GM12878 (cell line): Measurements from ENCODE around the gene GIMAP7. TPM values are rescaled to one million over a fixed set of nuclear protein-coding genes. Genes with fewer than 3 reads are reported as not detected.

Source experiments
- ATAC-seq: fragments of 200-7000 bp; cut with Tn5 transposase; 3 replicates; pipeline ENCODE4 v1.9.1; 2020; ENCODE audit warnings: mild to moderate bottlenecking, moderate library complexity
- BruUV-seq: library from RNA; stranded (reverse); fragments of 400-500 nt; replicated peaks from 2 replicates; lab custom pipeline; 2021; lab: Mats Ljungman, UMichigan
- CTCF ChIA-PET: fragments of 300-600 bp; sonication (Branson Sonifier 250); formaldehyde crosslinking; extraction: SDS; loops from one replicate; lab custom pipeline; 2021; ENCODE audit warnings: inconsistent platforms; lab: Yijun Ruan, JAX
- POLR2A ChIA-PET: fragments of 350-600 bp; formaldehyde crosslinking; extraction: SDS; loops from one replicate; lab custom pipeline; 2021; ENCODE audit warnings: inconsistent platforms; lab: Charles Lee
- RAD21 ChIA-PET: fragments of 300-600 bp; sonication (Branson Sonifier 250); formaldehyde crosslinking; loops from one replicate; lab custom pipeline; 2023; ENCODE audit warnings: antibody characterized with exemption; ENCODE audit not compliant: unreplicated experiment; lab: Charles Lee
- SMC1A ChIA-PET: fragments of 300-600 bp; sonication (Branson Sonifier 250); formaldehyde crosslinking; loops from one replicate; lab custom pipeline; 2023; ENCODE audit not compliant: unreplicated experiment, uncharacterized antibody; lab: Charles Lee
- DNase-seq: peaks from one replicate; pipeline ENCODE4 v3.0.0-alpha.2; 2011; ENCODE audit warnings: low read depth, low spot score
- FAIRE-seq: peaks from 3 replicates; lab custom pipeline; 2011; peaks lifted over from hg19 to GRCh38; lab: Jason Lieb, UNC
- H2AFZ ChIP-seq: 2 replicates; pipeline ENCODE4 v1.6.0; 2011; ENCODE audit warnings: low read depth, low read length, control low read depth; ENCODE audit not compliant: control insufficient read depth
- H3K27ac ChIP-seq: 2 replicates; pipeline ENCODE4 v1.5.1; 2011; ENCODE audit warnings: control low read depth; ENCODE audit not compliant: control insufficient read depth, insufficient read depth
- H3K27me3 ChIP-seq, 2 experiments: replicated peaks in 1 of 2; 2 replicates each; pipeline versions ENCODE4 v1.6.0 to v1.6.1; 2011; ENCODE audit warnings: low read length in 1 of 2; ENCODE audit not compliant: control insufficient read depth in 2 of 2, insufficient read depth in 2 of 2
- H3K36me3 ChIP-seq, 2 experiments: 2 replicates each; pipeline ENCODE4 v1.5.1; 2011; ENCODE audit warnings: low read length in 1 of 2; ENCODE audit not compliant: control insufficient read depth in 2 of 2, insufficient read depth in 2 of 2
- H3K4me1 ChIP-seq: 2 replicates; pipeline ENCODE4 v1.6.1; 2011; ENCODE audit warnings: mild to moderate bottlenecking, low read length, moderate library complexity, mixed read lengths; ENCODE audit not compliant: control insufficient read depth, insufficient read depth
- H3K4me2 ChIP-seq: 2 replicates; pipeline ENCODE4 v1.6.0; 2011; ENCODE audit warnings: control low read depth; ENCODE audit not compliant: control insufficient read depth, insufficient read depth
- H3K4me3 ChIP-seq: fragments of 200-600 bp; sonication (generic); 2 replicates; pipeline ENCODE4 v1.5.1; 2016
- H3K79me2 ChIP-seq: 2 replicates; pipeline ENCODE4 v1.6.0; 2011; ENCODE audit warnings: low read length; ENCODE audit not compliant: control insufficient read depth, insufficient read depth
- H3K9ac ChIP-seq: 2 replicates; pipeline ENCODE4 v1.8.0; 2011; ENCODE audit warnings: low read length, control low read depth, mixed read lengths; ENCODE audit not compliant: control insufficient read depth, insufficient read depth
- H3K9me3 ChIP-seq: replicated peaks from 3 replicates; pipeline ENCODE4 v1.5.1; 2011; ENCODE audit warnings: mild to moderate bottlenecking, low read length; ENCODE audit not compliant: control insufficient read depth, insufficient read depth
- H4K20me1 ChIP-seq: 2 replicates; pipeline ENCODE4 v1.6.0; 2011; ENCODE audit not compliant: control insufficient read depth, insufficient read depth
- BACH1 ChIP-seq: fragments of 450-650 bp; IDR thresholded peaks from 2 replicates; pipeline ENCODE4 v1.6.1; 2017; ENCODE audit warnings: mild to moderate bottlenecking, borderline replicate concordance
- CEBPB ChIP-seq, 2 experiments: fragments of 150-350 bp in 1 of 2; IDR thresholded peaks; 2 replicates each; pipeline ENCODE4 v1.6.1; 2012 to 2014; ENCODE audit warnings: low read depth in 2 of 2, low read length in 2 of 2, borderline replicate concordance in 1 of 2, inconsistent platforms in 1 of 2
- CHD2 ChIP-seq: IDR thresholded peaks from 2 replicates; pipeline ENCODE4 v1.6.1; 2011; ENCODE audit warnings: low read depth, low read length, improper control_type of control experiment, borderline replicate concordance
- IKZF2 ChIP-seq, 2 experiments: fragments of 450-650 bp; IDR thresholded peaks; 2 replicates each; pipeline ENCODE4 v1.6.1; 2017; ENCODE audit warnings: mild to moderate bottlenecking in 2 of 2, moderate library complexity in 2 of 2
- MYB ChIP-seq: fragments of 150-350 bp; IDR thresholded peaks from 2 replicates; pipeline ENCODE4 v1.6.1; 2014; ENCODE audit warnings: mild to moderate bottlenecking, low read depth, low read length, borderline replicate concordance
- PML ChIP-seq: IDR thresholded peaks from 2 replicates; pipeline ENCODE4 v1.6.1; 2012; ENCODE audit warnings: low read length, inconsistent platforms
- POLR2A ChIP-seq: IDR thresholded peaks from 2 replicates; pipeline ENCODE4 v1.6.1; 2011; ENCODE audit warnings: low read depth, mild to moderate bottlenecking, low read length
- SREBF2 ChIP-seq: IDR thresholded peaks from 2 replicates; pipeline ENCODE4 v1.6.1; 2012; ENCODE audit warnings: mild to moderate bottlenecking, low read length
- SUPT20H ChIP-seq: IDR thresholded peaks from 2 replicates; pipeline ENCODE4 v1.6.1; 2011; ENCODE audit warnings: low read depth, mild to moderate bottlenecking, low read length, moderate library complexity, borderline replicate concordance; ENCODE audit not compliant: control insufficient read depth
- TCF7 ChIP-seq: IDR thresholded peaks from 2 replicates; pipeline ENCODE4 v1.6.1; 2014; ENCODE audit warnings: antibody characterized with exemption, borderline replicate concordance
- ZNF217 ChIP-seq: fragments of 450-650 bp; IDR thresholded peaks from 2 replicates; pipeline ENCODE4 v1.6.1; 2017; ENCODE audit warnings: antibody characterized with exemption, mild to moderate bottlenecking
- ZNF687 ChIP-seq: fragments of 450-650 bp; IDR thresholded peaks from 2 replicates; pipeline ENCODE4 v1.6.1; 2017; ENCODE audit warnings: mild to moderate bottlenecking, moderate library complexity
- ZSCAN29 ChIP-seq: fragments of 450-650 bp; IDR thresholded peaks from 2 replicates; pipeline ENCODE4 v1.6.1; 2017; ENCODE audit warnings: mild to moderate bottlenecking, moderate library complexity
- ZZZ3 ChIP-seq: IDR thresholded peaks from 2 replicates; pipeline ENCODE4 v1.6.1; 2011; ENCODE audit warnings: low read depth; ENCODE audit not compliant: control insufficient read depth, insufficient read length
- WGBS: methylation state at CpG from one replicate; pipeline ENCODE4 v1.1.6; 2016; ENCODE audit warnings: low lambda C conversion rate; ENCODE audit not compliant: insufficient replicate concordance, insufficient coverage; ENCODE audit errors: missing lambda C conversion rate; 5-methylcytosine and 5-hydroxymethylcytosine counted together
- in situ Hi-C: fragments of 300-500 bp; cut with MboI; formaldehyde crosslinking; loops from 9 replicates; pipeline ENCODE4 v1.14.3; 2018; ENCODE audit warnings: mixed read lengths
- intact Hi-C: fragments of 100-400 bp; cut with micrococcal nuclease; formaldehyde crosslinking; loops from one replicate; pipeline ENCODE4 v1.14.2; 2022; ENCODE audit not compliant: unreplicated experiment
- polyA plus RNA-seq, 11 experiments: library from polyadenylated mRNA; depleted of rRNA in 4 of 11; unstranded in 6 of 11; stranded (reverse) in 5 of 11; fragments of >200 nt; fragmentation: Nextera tagmentation in 4 of 11; fragmentation: Illumina TruSeq in 1 of 11; extraction: Ambion mirVana in 4 of 11; extraction: Trizol in 1 of 11; gene quantifications; 1 replicate in 1 of 11; 2 replicates in 10 of 11; pipeline versions ENCODE4 v1.2.1 to v1.2.3, GENCODE V29; 2011 to 2016; ENCODE audit warnings: inconsistent platforms in 2 of 11, missing spikeins in 2 of 11, low read depth in 1 of 11
- total RNA-seq, 4 experiments: library from RNA; depleted of rRNA in 3 of 4; stranded (reverse); fragments of >200 nt in 3 of 4; fragmentation: Illumina TruSeq in 1 of 4; extraction: Trizol in 1 of 4; gene quantifications; 2 replicates each; pipeline versions ENCODE4 v1.2.1 to v1.2.3, GENCODE V29; 2013 to 2021
- TF ChIP-seq, protein P1 (sequence below), 3 experiments: IDR thresholded peaks in 2 of 3; conservative IDR thresholded peaks in 1 of 3; 2 replicates each; pipeline ENCODE4 v1.5.1; 2011; ENCODE audit warnings: low read depth in 3 of 3, low read length in 3 of 3, mild to moderate bottlenecking in 3 of 3, control low read depth in 2 of 3, moderate library complexity in 2 of 3, inconsistent platforms in 1 of 3, mixed read lengths in 1 of 3; ENCODE audit not compliant: control insufficient read depth in 2 of 3, insufficient read depth in 1 of 3; ENCODE audit errors: extremely low read depth in 1 of 3
- TF ChIP-seq, protein P2 (sequence below): fragments of 450-650 bp; IDR thresholded peaks from 2 replicates; pipeline ENCODE4 v1.6.1; 2017; ENCODE audit warnings: mild to moderate bottlenecking
- TF ChIP-seq, protein P3 (sequence below): IDR thresholded peaks from 2 replicates; pipeline ENCODE4 v1.6.1; 2011; ENCODE audit warnings: mild to moderate bottlenecking, low read depth, low read length, moderate library complexity; ENCODE audit not compliant: insufficient replicate concordance

GIMAP7 gene
- total and polyA plus RNA-seq, 10 of the 15 experiments (the other 5 are each of a cell fraction or from before 2014, with no cell fraction given) = 2.7 to 16.6 (median 5.4) TPM

GRCh38 chr7:150513758-150514157 is 914 bp upstream of the GIMAP7 start:
- in situ Hi-C loops = no loop called here

More at GRCh38 chr7:150513758-150514157, 914 bp upstream of the GIMAP7 start:
- DNase-seq = no peak
- RAD21 ChIA-PET = no interaction called here
- POLR2A ChIA-PET = no interaction called here
- Histone ChIP-seq H3K9ac (no peak overlapping the region), H3K79me2 (peaks cover 21% of the 10 kb centered on the region)
- TF ChIP-seq POLR2A (no peak), PML (no peak), ZNF217 (no peak), MYB (no peak), CEBPB (IDR thresholded peaks at IDR 0.05; ENCODE audit: borderline replicate concordance in 1 of 2, low read depth in 2 of 2, low read length in 2 of 2) (no peak), ZZZ3 (no peak), ZNF687 (no peak), IKZF2 (IDR thresholded peaks at IDR 0.05) (no peak), BACH1 (no peak), CHD2 (no peak), TCF7 (no peak), SREBF2 (no peak), SUPT20H (no peak), ZSCAN29 (no peak)
- TF ChIP-seq, protein P1, sequence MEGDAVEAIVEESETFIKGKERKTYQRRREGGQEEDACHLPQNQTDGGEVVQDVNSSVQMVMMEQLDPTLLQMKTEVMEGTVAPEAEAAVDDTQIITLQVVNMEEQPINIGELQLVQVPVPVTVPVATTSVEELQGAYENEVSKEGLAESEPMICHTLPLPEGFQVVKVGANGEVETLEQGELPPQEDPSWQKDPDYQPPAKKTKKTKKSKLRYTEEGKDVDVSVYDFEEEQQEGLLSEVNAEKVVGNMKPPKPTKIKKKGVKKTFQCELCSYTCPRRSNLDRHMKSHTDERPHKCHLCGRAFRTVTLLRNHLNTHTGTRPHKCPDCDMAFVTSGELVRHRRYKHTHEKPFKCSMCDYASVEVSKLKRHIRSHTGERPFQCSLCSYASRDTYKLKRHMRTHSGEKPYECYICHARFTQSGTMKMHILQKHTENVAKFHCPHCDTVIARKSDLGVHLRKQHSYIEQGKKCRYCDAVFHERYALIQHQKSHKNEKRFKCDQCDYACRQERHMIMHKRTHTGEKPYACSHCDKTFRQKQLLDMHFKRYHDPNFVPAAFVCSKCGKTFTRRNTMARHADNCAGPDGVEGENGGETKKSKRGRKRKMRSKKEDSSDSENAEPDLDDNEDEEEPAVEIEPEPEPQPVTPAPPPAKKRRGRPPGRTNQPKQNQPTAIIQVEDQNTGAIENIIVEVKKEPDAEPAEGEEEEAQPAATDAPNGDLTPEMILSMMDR (IDR thresholded peaks at IDR 0.05 in 2 of 3, conservative IDR thresholded peaks at IDR 0.05 in 1 of 3; ENCODE audit: control insufficient read depth in 2 of 3, extremely low read depth in 1 of 3, insufficient read depth in 1 of 3, low read depth in 3 of 3, low read length in 3 of 3) = no peak
- TF ChIP-seq, protein P2, sequence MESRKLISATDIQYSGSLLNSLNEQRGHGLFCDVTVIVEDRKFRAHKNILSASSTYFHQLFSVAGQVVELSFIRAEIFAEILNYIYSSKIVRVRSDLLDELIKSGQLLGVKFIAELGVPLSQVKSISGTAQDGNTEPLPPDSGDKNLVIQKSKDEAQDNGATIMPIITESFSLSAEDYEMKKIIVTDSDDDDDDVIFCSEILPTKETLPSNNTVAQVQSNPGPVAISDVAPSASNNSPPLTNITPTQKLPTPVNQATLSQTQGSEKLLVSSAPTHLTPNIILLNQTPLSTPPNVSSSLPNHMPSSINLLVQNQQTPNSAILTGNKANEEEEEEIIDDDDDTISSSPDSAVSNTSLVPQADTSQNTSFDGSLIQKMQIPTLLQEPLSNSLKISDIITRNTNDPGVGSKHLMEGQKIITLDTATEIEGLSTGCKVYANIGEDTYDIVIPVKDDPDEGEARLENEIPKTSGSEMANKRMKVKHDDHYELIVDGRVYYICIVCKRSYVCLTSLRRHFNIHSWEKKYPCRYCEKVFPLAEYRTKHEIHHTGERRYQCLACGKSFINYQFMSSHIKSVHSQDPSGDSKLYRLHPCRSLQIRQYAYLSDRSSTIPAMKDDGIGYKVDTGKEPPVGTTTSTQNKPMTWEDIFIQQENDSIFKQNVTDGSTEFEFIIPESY = no peak
- TF ChIP-seq, protein P3, sequence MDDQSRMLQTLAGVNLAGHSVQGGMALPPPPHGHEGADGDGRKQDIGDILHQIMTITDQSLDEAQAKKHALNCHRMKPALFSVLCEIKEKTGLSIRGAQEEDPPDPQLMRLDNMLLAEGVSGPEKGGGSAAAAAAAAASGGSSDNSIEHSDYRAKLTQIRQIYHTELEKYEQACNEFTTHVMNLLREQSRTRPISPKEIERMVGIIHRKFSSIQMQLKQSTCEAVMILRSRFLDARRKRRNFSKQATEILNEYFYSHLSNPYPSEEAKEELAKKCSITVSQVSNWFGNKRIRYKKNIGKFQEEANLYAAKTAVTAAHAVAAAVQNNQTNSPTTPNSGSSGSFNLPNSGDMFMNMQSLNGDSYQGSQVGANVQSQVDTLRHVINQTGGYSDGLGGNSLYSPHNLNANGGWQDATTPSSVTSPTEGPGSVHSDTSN = no peak
- TF ChIP-seq, all 136 proteins: peak for 0
- intact Hi-C loops = no loop called here
- SMC1A ChIA-PET = no interaction called here
- Histone ChIP-seq H4K20me1 (no peaks in the 10 kb centered on the region), H3K27ac (no peak overlapping the region), H3K27me3 (no peaks in the 10 kb centered on the region), H3K4me2 (no peak overlapping the region), H3K36me3 (no peaks in the 10 kb centered on the region), H2AFZ (no peak overlapping the region), H3K4me1 (no peaks in the 10 kb centered on the region; the same call in 1 of the 2 replicates), H3K4me3 (no peak overlapping the region), H3K9me3 (no peaks in the 10 kb centered on the region; the same call in 2 of the 3 replicates)
- ATAC-seq (no peak), FAIRE-seq (no peak)
- CTCF ChIA-PET = interaction anchor here (1.5 kb wide), 1 partner anchor 241 kb away, joined by 4 read pairs; no protein-coding TSS in a partner anchor
- no TSS peak for BruUV-seq
- WGBS = 94% methylated on average over 17 of the region's 17 CpGs
